NOMO-1 treated with dmso at 0.1 percent for 144 hours (cell line): ENCODE data around the gene PEPD.
A peak's percentile ranks its signal among the peaks of the same experiment; 100 is the strongest.
"Not testable (repeated sequence)": the region's sequence is repeated elsewhere in the genome, so short reads cannot be mapped to it uniquely, and the experiment has no call there.

ENCODE experiments used
- DNase-seq: peaks from one replicate; lab custom pipeline; 2025; ENCODE audit not compliant: unreplicated experiment; lab: John Stamatoyannopoulos, UW

The PEPD gene

DNA sequence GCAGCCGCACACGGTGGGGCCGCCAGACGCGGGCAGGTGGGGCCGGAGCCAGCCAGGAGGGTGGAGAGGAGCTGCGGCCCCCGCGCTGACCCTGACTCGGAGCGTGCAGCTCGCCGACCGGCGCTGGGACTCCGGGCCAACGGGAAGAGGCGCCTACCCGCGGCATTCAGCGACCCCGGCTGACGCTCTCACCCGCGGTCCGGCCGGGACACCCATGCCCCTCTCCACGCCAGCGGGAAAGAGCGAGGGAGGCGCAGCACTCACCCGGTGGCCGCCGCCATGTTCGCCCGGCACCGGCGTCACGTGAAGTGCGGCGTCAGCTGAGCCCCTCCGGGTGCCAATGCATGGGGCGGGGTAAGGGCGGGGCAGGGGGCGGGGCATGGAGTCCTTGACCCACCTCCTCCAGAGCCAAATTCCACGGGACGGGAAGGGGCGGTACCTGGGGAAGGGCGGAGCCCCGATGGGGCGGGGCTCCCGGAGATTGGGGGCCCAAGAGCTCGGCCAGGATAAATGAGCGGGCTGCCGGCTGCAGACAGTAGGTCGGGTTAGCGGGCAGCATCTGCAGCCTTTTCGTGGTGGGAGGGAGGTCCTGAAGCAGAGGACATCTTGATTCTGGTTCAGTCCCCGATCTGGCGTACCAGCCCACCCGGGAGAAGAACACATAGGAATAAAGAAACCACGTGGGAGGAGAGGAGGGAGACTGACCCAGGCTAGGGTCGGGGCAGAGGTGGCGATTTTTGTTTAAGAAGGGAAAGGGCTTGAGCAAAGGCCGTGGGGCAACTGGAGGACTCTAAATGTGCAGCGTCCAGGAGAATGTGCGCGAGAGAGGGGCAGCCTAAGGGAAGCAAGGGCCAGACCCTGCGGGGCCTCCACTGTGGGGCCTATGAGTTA, at the start of gene PEPD:
Gene PEPD (minus strand): TSS at position 312 of the 891 bp plus-strand sequence. CDS start 31 bp downstream, at position 281.
- peak; percentile 64 for DNase-seq

DNA sequence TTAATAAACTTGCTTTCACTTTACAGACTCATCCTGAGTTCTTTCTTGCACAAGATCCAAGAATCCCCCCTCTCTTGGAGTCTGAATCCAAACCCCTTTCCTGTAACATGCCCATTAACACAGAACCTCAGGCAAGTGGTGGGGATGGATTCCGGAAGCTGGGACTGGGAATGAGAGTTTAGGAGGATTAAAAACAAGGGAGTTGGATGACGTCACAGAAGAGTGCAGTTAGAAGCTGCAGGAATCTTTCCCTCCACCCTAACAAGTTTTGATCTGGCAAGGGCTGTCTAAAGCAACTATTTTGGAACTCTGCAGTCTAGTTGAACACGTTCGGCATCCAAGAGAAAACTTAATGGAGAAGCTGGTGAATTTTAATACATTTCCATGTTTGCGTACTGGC, 48.2 kb upstream of the PEPD start:
- no peak for DNase-seq

DNA sequence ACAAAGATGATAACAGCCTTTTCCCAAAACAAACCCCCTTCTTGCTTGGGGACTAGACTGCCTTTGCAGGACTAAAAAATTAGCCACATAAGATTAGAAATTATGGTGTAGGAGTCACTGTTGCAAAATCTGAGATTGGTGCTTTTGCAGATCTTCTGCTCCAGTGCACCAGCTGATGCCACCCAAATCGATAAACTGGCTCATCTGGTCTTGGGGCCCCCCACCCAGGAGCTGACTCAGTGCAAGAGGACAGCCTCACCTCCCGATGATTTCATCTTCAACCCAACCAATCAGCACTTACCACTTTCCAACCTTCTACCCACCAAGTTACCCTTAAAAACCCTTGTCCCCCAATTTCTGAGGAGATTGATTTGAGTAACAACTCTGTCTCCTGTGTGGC, 47.1 kb upstream of the PEPD start:
- no peak for DNase-seq

DNA sequence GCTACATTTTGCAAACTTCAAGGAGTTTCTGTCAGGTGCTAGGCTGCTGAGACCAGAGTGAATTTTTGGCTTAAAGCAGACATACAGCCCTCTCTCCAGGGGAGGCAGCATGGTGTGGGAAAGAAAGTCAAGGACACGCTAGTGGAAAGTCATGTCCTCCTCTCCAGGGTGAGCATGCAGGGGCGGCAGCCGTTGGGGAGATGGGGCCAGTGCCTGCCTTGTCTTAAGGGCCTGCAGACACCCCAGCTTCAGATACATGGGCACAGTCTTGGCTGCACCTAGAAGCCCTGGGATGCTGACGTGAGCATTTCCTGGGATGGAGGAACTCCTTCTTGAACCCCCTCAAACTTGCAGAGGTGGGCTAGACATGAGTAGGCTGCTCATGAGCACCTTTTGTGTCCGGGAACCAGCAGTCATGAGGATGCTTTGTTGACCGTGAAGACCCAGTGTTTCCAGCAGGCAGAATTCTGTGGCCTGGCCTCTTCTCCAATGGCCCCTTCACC, 43.3 kb upstream of the PEPD start:
- DNase-seq = no peak

DNA sequence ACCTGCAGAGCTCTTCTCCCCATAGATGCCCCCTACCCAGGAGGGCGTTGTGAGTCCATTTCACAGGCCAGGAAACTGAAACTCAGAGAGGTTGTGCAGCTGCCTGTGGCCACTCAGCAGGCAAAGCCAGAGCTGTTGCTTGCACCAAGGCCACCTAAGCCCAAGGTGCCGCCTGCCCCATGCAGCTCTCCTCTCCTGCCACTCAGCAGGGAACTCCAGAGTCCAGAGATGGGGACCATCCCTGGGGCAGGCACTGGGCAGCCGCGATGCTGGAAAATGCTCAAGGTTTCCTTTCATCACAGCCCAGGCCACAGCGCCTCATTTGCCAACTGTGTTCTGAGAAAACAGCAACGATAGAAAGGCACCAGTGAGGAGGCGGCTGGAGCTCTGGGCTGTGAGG, 41.0 kb upstream of the PEPD start:
- DNase-seq = no peak

DNA sequence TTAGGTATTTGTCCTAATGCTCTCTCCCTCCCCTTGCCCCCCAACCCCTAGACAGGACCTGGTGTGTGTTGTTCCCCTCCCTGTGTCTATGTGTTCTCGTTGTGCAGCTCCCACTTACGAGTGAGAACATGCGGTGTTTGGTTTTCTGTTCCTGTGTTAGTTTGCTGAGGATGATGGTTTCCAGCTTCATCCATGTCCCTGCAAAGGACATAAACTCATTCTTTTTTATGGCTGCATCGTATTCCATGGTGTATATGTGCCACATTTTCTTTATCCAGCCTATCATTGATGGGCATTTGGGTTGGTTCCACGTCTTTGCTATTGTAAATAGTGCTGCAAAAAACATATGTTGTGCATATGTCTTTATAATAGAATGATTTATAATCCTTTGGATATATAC, 40.1 kb upstream of the PEPD start:
- not testable (repeated sequence) for DNase-seq

DNA sequence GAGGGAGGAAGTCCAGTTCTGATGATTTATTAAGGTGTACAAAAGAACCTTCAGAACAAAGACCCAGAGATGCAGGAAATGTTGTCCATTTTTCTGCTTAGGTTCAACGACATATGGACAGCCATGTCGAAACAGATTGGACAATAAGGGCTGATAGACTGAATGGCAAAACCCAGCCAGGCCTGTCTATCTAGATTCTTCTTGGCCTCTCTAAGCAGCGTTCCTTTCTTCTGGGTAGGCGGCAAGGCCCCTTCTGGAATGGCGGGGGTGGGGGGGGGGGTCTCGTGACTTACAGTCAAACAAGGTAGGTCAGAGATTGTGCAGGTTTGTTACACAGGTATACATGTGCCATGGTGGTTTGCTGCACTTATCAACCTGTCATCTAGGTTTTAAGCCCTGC, 39.7 kb upstream of the PEPD start:
- no peak for DNase-seq

DNA sequence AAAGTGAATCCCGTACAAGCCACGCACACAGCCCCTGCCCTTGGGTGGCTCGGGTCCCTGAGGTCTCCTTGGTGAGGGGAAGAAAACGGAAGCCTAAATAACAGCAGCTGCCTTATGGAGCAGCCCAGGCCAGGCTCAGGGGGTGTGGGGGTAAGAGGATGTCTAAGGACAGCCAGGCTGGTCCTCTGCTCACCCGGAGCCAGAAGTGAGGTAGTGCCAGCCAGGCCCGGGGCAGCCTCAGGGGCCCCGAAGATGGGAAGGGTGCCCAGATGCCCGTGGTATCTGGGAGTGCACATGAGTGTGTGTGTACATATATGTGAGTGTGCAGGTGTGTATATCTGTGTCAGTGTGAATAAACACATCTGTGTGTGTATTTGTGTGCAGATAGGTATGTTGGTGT, 38.4 kb upstream of the PEPD start:
- no peak for DNase-seq

DNA sequence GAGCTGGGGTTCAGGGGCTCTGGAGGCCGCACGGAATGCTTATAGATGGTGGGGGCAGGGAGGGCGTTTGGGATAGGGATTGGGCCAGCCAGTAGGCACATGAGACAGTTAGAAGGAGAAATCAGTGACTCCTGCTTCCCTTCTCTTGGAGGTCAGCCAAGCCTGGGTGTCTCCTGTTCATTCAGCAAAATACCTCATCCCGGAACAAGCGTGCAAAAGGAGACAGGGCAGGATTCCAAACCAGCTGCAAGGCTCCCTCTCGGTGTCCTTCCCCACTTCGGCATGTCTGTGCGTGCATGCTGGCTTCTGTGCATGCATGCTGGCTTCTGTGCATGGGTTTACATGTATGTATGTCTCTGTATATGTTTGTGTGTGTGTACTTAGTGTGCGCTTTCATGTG, 37.3 kb upstream of the PEPD start:
- no peak for DNase-seq

DNA sequence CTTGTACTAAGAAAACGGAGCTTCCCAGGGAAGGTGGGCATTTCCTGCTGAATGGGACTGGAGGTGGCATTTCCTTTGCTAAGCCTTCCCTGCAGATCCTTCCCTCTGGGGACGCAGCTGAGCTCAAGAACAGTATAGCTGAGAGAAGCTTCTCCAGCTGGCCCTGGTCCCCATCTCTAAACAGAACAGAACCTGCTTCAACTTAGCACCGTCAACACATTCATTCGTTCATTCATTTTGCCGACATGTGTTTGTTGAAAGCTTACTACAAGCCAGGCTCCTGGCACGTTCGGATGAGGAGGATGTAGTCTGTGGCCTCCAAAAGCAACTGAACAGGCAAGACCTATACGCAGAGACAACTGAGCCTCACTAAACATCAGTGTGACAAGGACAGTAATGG, 36.6 kb upstream of the PEPD start:
- DNase-seq = no peak

DNA sequence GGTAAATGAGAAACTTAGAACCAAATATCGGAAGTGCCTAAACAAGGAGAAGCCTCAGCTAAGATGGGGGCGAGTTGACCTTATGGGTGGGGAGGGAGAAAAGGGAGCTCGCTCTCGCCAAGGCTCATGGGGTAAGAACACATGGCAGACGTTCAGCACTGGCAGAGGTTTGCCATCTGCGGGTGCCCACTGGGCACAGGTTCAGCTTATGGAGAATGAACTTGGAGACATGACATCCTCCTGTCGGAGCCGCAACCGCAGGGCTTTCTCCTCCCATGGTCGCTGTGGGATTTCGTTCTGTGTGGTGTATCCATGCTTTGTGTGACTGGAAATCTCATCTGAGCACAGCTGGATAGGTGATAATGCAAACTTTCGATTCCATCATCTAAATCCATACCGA, 36.1 kb upstream of the PEPD start:
- no peak for DNase-seq

DNA sequence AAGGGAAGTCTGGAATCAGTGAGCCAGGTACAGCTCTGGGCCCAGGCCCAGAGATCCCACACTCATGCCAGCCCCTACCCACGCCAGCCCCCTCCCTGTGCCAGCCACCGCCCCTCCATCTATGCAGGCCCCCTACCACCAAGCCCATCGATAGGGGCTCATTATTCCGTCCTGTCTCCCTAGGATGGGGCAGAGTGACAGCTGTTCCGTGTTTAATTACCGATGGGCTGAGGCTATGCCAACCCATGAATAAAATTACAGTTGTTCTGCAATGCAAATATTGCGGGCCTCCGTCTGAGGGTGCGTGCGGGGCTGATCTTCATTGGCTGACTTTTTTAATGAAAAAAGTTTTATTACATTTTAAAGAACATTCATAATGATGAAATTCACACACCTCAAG, 35.6 kb upstream of the PEPD start:
- no peak for DNase-seq

DNA sequence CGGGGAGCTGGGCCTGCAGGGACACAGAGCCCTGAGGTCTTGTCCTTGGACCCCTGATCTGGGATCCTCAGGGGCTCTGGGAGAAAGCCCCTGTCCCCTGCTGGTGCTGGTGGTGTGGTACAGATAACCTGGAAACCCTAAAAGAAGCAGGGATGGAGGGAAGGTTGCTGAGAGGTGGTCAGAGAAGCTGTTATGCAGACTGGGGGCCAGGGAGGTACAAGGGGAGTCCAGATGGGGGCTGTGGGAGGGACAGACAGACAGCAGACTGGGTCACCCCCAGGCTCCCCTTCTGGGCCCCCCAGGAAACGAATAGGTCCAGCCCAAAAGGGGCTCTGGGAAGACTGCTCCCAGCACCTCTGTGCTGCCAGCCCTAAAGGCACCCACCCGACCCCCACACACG, 34.7 kb upstream of the PEPD start:
- DNase-seq = no peak

DNA sequence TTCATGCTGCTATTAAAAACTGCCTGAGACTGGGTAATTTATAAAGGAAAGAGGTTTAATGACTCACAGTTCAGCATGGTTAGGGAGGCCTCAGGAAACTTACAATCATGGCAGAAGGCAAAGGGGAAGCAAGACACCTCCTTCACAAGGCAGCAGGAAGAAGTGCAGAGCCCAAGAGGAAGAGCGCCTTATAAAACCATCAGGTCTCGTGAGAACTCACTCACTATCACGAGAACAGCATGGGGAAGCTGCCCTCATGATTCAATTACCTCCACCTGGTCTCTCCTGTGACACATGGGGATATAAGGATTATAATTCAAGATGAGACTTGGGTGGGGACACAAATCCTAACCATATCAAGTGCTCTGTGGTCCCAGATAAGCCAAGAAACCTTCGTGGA, 34.1 kb upstream of the PEPD start:
- peak; percentile 4 for DNase-seq

DNA sequence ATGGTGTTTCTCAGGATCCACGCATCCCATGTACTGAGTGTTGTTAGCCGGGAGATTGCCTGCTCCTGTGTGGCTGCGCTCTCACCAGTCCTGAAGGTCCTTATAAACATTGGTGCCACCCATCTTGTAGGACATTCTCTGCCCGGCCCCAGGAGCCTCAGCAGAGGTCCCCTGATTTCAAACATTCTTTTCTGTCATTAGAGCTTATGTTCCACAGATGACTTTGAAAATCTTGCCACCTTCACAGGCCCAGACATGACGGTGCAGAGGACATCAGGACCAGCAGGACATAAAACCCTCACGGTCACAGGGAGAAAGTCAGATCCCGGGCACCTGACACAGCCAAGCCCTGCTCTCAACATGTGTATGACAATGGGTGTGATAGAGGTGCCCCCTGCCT, 33.2 kb upstream of the PEPD start:
- DNase-seq = no peak

DNA sequence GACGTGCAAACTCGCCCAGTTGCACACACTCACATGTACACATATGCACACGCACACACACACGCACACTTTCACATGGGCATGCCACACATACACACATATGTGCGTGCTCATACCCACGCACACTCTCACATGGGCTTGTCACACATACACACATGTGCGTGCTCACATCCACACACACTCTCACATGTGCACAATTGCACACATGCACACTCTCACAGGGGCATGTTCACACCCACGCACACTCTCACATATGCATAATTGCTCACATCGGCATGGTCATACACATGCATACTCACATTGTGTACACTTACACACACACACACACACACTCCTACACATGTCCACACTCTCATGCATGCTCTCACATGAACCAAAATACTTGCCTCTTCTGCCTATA, 32.8 kb upstream of the PEPD start:
- no peak for DNase-seq

DNA sequence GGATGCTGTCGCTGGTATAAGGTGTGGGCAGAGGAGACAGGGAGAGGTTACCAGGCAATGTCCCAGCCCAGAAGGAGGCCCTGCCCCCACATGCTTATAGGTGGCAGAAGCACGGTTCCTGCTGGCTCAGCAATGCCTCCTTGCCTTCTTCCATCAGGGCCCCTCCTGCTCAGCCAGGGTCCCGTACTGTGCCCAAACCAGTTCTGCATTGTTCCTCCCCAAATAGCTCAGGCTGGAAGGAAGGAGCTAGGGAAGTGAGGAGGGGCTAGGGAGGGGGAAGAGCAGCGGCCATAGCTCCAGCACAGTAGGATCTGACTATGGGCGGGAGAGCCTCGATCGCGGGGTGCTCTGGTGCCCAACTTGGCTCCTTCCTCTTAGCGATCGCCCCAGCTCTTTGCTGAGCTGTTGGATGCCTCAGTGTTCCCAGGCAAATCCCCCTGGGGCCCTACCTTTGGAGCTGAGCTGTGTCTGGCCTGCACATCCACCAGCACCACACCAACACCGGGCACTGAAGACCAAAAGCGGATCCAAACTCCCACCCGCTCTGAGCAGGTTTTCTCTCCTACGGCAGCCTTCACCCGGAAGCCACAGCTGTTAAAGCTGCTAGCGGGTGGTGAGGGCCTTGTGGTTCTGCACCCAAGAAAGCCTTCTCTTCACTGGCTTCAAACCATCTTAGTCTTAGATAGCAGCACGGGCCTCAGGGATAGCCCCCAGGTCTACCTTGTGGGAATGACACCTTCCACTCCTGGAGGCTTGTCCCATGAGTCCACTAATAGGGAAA, 32.1 kb upstream of the PEPD start:
- no peak for DNase-seq

DNA sequence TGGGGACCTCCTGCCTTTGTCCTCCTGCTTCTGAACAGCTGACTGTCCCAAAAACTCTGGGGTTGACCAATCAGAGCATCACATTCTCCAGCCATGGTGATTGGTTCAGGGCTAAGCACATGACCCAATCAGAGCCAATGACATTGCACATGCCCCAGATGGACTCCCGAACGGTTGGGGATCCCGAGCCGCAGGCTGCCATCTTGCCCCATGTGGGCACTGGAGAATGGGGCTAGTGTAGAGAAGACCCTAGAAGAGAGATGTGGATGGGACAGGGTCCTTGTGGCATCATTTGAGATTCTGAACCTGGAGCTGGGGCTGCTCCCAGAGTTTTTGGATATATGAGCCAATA, 31.3 kb upstream of the PEPD start:
- DNase-seq = no peak

DNA sequence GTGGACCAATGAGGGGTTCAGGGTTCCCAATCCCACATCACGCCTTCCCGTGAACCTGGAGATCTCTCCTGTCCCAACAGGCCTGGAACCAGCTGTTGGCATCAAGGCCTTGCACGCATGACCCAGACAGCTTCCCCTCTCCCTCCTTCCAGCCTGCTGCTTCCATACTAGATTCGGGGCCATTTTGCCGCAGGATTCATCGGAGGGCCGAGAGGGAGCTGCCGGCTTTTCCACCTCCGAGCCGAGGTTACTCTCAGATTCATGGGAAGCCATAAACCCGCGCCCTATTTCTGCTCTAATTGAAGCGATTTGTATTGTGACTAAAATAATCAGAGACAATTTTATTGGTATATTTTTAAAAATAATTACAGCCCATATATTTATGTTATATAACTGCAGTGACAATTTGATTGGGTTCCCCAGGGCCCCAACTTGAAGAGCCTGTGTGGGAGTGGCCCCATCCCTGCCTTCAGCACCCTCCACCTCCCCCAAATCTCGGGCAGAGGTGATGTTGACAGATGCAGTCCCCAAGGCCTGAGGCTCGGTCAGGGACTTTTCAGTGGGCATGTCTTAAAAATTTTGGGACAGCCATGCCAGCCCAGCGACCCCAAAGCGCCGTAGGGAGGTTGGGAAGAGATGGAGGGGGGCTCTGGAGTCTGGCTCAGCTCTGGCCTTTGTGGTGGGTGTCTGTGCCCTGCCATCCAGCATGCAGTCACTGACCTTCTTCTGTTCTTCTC, 30.8 kb upstream of the PEPD start:
- no peak for DNase-seq

DNA sequence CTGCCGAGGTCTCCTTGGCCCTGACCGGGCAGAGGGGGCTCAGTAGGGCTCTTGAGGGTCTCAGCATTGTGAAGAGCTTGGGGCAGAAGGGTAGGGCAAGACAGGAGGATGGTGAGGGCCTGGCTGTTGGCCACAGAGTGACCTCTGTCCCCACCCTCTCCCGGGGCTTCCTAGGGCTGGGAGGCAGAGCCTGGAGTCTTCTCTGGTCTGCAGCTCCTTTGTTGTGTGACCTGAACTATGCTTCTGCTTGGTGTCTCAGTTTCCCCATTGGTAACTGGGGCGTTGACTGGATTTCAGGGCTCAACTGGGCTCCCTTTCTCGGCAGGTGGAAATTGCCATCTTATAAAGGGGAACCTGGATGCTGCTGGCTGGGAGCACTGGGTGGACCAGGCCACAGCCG, 30.1 kb upstream of the PEPD start:
- DNase-seq = no peak

DNA sequence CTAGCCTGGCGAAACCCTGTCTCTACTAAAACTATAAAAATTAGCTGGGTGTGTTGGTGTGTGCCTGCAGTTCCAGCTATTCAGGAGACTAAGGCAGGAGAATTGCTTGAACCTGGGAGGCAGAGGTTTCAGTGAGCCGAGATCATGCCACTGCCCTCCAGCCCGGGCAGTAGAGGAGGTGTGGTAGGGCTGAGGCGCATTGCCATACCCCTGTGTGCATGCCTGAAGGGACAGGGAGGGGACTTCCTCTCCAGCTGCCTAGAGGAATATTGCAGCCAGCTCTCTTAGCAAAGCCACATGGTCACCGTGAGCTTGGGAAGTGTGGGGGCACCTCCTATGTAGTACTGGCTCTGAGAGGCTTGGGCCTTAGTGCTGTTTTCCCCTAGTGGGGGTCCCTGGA, 29.2 kb upstream of the PEPD start:
- DNase-seq = no peak

DNA sequence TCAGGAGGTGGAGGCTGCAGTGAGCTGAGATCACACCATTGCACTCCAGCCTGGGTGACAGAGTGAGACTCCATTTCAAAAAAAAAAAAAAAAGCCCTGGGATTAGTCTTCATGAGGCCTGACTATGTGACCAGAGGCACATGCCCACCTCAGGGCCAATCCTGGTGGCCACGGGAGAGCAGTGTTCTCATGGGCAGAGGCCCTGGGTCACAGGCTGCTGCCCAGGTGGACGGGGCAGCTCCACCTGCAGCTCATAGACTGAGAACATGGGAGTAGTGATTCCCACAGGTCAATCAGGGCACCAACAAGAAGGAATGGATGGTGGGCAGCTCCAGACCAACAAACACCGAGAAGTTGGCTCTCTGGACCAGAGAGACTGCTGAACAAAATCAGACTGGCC, 26.1 kb upstream of the PEPD start:
- no peak for DNase-seq
